Neural progenitor cell (in vitro differentiated cells): ENCODE measurements around the gene PSMD13. TPM values are rescaled to one million over a fixed set of nuclear protein-coding genes. Genes with fewer than 3 reads are reported as not detected.

Experiments used
- DNase-seq: peaks from one replicate; pipeline ENCODE4 v3.0.0-alpha.2; 2016; ENCODE audit warnings: low spot score
- H2AFZ ChIP-seq: fragments of 200-600 bp; sonication (generic); replicated peaks from 2 replicates; pipeline ENCODE4 v1.6.1; 2016; ENCODE audit warnings: antibody characterized with exemption
- H3F3A ChIP-seq: fragments of 200-600 bp; sonication (generic); 2 replicates; pipeline ENCODE4 v1.6.1; 2016; ENCODE audit warnings: antibody characterized with exemption, low read depth
- H3K27ac ChIP-seq: fragments of 200-600 bp; sonication (generic); 2 replicates; pipeline ENCODE4 v1.5.1; 2016; ENCODE audit warnings: mild to moderate bottlenecking
- H3K27me3 ChIP-seq: fragments of 200-600 bp; sonication (generic); 2 replicates; pipeline ENCODE4 v1.6.1; 2016; ENCODE audit warnings: mild to moderate bottlenecking, moderate library complexity
- H3K36me3 ChIP-seq: fragments of 200-600 bp; sonication (generic); 2 replicates; pipeline ENCODE4 v1.5.1; 2016
- H3K4me1 ChIP-seq: fragments of 200-600 bp; sonication (generic); 2 replicates; pipeline ENCODE4 v1.6.1; 2016; ENCODE audit warnings: mixed run types
- H3K4me2 ChIP-seq: fragments of 200-600 bp; sonication (generic); 2 replicates; pipeline ENCODE4 v1.6.1; 2016
- H3K4me3 ChIP-seq: fragments of 200-600 bp; sonication (generic); 2 replicates; pipeline ENCODE4 v1.5.1; 2016
- H3K79me2 ChIP-seq: fragments of 200-600 bp; sonication (generic); 2 replicates; pipeline ENCODE4 v1.6.1; 2016; ENCODE audit warnings: low read depth
- H3K9ac ChIP-seq: fragments of 200-600 bp; sonication (generic); 2 replicates; pipeline ENCODE4 v1.6.1; 2016
- H3K9me3 ChIP-seq: fragments of 200-600 bp; sonication (generic); 2 replicates; pipeline ENCODE4 v1.5.1; 2016; ENCODE audit warnings: low read depth
- H4K20me1 ChIP-seq: fragments of 200-600 bp; sonication (generic); 2 replicates; pipeline ENCODE4 v1.6.1; 2016; ENCODE audit warnings: low read depth
- H3K27ac Mint-ChIP-seq: 3 replicates; pipeline ENCODE4 v1.8.0; 2021; ENCODE audit warnings: mixed read lengths
- H3K27me3 Mint-ChIP-seq: 2 replicates; pipeline ENCODE4 v1.8.0; 2022; ENCODE audit warnings: low read depth, mild to moderate bottlenecking, inconsistent platforms, moderate library complexity, mixed read lengths; ENCODE audit not compliant: insufficient read depth
- H3K36me3 Mint-ChIP-seq: 3 replicates; pipeline ENCODE4 v1.8.0; 2021; ENCODE audit warnings: mixed read lengths
- H3K4me1 Mint-ChIP-seq: 3 replicates; pipeline ENCODE4 v1.8.0; 2021; ENCODE audit warnings: mixed read lengths
- H3K4me3 Mint-ChIP-seq: 3 replicates; pipeline ENCODE4 v1.8.0; 2021; ENCODE audit warnings: mild to moderate bottlenecking, moderate library complexity, mixed read lengths
- H3K9me3 Mint-ChIP-seq: 3 replicates; pipeline ENCODE4 v1.8.0; 2020; ENCODE audit warnings: mixed read lengths
- EZH2 ChIP-seq: fragments of 200-600 bp; sonication (generic); IDR thresholded peaks from 2 replicates; pipeline ENCODE4 v1.6.1; 2017; ENCODE audit warnings: antibody characterized with exemption, mild to moderate bottlenecking, moderate library complexity
- EZH2phosphoT487 ChIP-seq: fragments of 200-600 bp; sonication (generic); IDR thresholded peaks from 2 replicates; pipeline ENCODE4 v1.6.1; 2017; ENCODE audit warnings: antibody characterized with exemption
- total RNA-seq: library from RNA; depleted of rRNA; stranded (reverse); fragments of >200 nt; gene quantifications from 2 replicates; pipeline ENCODE4 v1.2.3, GENCODE V29; 2015; ENCODE audit warnings: low replicate concordance
- TF ChIP-seq, protein P1 (sequence below): fragments of 200-600 bp; sonication (generic); IDR thresholded peaks from 2 replicates; pipeline ENCODE4 v1.5.1; 2017; ENCODE audit warnings: antibody characterized with exemption, mild to moderate bottlenecking

The PSMD13 gene
- total RNA-seq, 1 donor from 2014 or later: 90.6 TPM

DNA sequence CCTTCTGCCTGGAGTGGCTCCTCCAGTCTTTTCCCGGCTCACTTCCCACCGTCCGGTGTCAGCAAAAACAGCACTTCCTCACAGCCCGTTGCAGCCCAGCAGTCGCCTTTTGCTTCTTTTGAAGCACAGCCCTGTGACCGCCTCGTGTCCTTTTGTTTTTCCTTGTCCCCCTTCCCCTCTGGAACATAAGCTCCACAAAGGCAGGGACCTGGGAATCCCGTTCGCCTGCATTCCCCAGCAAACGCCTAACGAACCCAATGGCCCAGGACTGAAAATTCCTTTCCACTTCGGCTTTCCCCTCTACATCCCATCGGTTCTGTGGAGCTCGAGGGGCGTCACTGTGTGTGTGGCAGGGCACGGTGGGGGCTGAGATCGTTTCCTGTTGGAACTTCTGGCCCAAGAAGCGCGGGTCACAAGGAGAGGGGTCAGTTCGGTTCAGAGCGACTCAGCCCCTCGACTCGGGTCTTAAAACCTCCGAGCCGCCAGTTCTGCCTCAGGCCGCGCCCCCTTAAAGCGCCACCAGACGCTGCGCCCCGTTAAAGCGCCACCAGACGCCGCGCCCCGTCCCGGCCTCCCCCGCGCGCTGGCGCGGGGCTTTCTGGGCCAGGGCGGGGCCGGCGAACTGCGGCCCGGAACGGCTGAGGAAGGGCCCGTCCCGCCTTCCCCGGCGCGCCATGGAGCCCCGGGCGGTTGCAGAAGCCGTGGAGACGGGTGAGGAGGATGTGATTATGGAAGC, 28.4 kb upstream of the PSMD13 start:
- peak overlapping the region; percentile 85 for H2AFZ ChIP-seq
- H4K20me1 ChIP-seq: peaks cover 20% of the 10 kb centered on the region
- H3K36me3 Mint-ChIP-seq: peaks cover 12% of the 10 kb centered on the region

DNA sequence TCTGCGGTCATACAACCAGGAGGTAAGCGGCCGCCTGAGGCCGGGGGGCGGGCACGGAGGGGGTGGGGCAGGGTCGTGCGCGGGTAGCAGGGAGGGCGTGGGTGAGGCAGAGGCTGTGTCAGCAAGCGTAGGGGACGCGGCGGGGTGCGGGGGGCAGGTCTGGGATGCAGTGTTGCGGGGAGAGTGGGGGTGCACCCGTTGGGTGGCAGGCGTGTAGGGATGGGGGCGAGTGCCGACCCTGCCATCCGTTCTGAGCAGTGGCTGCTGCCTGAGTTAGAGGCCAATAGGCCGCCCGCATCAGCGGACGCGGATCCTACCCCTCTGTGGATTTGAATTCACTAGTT, 27.9 kb upstream of the PSMD13 start:
- no peak overlapping the region for H3K27ac Mint-ChIP-seq
- H3F3A ChIP-seq: peaks cover 12% of the 10 kb centered on the region
- H3K9me3 Mint-ChIP-seq: no peaks in the 10 kb centered on the region
- H3K79me2 ChIP-seq: peaks cover 41% of the 10 kb centered on the region
- no peaks in the 10 kb centered on the region for H3K27me3 ChIP-seq
- peak overlapping the region; percentile 60 for H3K9ac ChIP-seq
- no peaks in the 10 kb centered on the region for H3K9me3 ChIP-seq
- H2AFZ ChIP-seq: peak overlapping the region; percentile 85
- H3K27me3 Mint-ChIP-seq: peaks cover 2% of the 10 kb centered on the region
- TF ChIP-seq, protein P1, sequence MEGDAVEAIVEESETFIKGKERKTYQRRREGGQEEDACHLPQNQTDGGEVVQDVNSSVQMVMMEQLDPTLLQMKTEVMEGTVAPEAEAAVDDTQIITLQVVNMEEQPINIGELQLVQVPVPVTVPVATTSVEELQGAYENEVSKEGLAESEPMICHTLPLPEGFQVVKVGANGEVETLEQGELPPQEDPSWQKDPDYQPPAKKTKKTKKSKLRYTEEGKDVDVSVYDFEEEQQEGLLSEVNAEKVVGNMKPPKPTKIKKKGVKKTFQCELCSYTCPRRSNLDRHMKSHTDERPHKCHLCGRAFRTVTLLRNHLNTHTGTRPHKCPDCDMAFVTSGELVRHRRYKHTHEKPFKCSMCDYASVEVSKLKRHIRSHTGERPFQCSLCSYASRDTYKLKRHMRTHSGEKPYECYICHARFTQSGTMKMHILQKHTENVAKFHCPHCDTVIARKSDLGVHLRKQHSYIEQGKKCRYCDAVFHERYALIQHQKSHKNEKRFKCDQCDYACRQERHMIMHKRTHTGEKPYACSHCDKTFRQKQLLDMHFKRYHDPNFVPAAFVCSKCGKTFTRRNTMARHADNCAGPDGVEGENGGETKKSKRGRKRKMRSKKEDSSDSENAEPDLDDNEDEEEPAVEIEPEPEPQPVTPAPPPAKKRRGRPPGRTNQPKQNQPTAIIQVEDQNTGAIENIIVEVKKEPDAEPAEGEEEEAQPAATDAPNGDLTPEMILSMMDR: no peak
- TF ChIP-seq EZH2phosphoT487 (no peak), EZH2 (no peak)
- H4K20me1 ChIP-seq: peaks cover 20% of the 10 kb centered on the region
- peak overlapping the region; percentile 98 for H3K4me3 ChIP-seq
- DNase-seq: no peak
- H3K4me2 ChIP-seq: peak overlapping the region; percentile 96
- H3K27ac ChIP-seq: no peak overlapping the region
- peaks cover 13% of the 10 kb centered on the region for H3K36me3 Mint-ChIP-seq
- peak overlapping the region; percentile 99 for H3K4me3 Mint-ChIP-seq
- peaks cover 11% of the 10 kb centered on the region for H3K4me1 ChIP-seq
- peaks cover 20% of the 10 kb centered on the region for H3K4me1 Mint-ChIP-seq
- H3K36me3 ChIP-seq: no peaks in the 10 kb centered on the region

More for the DNA sequence above, 28.4 kb upstream of the PSMD13 start:
- Histone ChIP-seq H3K9ac (peak overlapping the region; percentile 60), H3K4me1 (peaks cover 11% of the 10 kb centered on the region), H3K4me2 (peak overlapping the region; percentile 96), H3K27ac (peak overlapping the region; percentile 82), H3F3A (peaks cover 12% of the 10 kb centered on the region), H3K9me3 (no peaks in the 10 kb centered on the region), H3K79me2 (peaks cover 41% of the 10 kb centered on the region), H3K27me3 (no peaks in the 10 kb centered on the region), H3K36me3 (no peaks in the 10 kb centered on the region), H3K4me3 (peak overlapping the region; percentile 98)
- Mint-ChIP-seq H3K27me3 (peaks cover 2% of the 10 kb centered on the region), H3K4me1 (peaks cover 21% of the 10 kb centered on the region), H3K27ac (peak overlapping the region; percentile 94), H3K4me3 (peak overlapping the region; percentile 99), H3K9me3 (no peaks in the 10 kb centered on the region)
- peak; percentile 92 for DNase-seq
- TF ChIP-seq EZH2phosphoT487: no peak
- TF ChIP-seq, protein P1: no peak
- TF ChIP-seq EZH2: no peak

DNA sequence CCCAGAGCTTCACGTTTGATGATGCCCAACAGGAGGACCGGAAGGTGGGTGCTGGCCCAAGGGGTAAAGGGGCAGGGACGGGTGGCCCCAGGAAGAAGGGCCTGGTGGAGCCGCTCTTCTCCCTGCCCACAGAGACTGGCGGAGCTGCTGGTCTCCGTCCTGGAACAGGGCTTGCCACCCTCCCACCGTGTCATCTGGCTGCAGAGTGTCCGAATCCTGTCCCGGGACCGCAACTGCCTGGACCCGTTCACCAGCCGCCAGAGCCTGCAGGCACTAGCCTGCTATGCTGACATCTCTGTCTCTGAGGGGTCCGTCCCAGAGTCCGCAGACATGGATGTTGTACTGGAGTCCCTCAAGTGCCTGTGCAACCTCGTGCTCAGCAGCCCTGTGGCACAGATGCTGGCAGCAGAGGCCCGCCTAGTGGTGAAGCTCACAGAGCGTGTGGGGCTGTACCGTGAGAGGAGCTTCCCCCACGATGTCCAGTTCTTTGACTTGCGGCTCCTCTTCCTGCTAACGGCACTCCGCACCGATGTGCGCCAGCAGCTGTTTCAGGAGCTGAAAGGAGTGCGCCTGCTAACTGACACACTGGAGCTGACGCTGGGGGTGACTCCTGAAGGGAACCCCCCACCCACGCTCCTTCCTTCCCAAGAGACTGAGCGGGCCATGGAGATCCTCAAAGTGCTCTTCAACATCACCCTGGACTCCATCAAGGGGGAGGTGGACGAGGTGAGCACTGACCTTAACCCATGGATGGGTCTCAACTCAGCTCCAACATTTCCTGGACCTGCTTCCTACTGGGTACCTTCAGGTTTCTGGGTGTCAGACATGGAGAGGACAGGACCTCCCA, 27.3 kb upstream of the PSMD13 start:
- no peak overlapping the region for H3K27ac Mint-ChIP-seq
- peaks cover 19% of the 10 kb centered on the region for H3K4me1 Mint-ChIP-seq
- H3K27me3 ChIP-seq: no peaks in the 10 kb centered on the region
- H3F3A ChIP-seq: peaks cover 12% of the 10 kb centered on the region
- no peak for TF ChIP-seq EZH2
- no peak for TF ChIP-seq EZH2phosphoT487
- TF ChIP-seq, protein P1: no peak
- no peak for DNase-seq
- peaks cover 2% of the 10 kb centered on the region for H3K27me3 Mint-ChIP-seq
- no peak overlapping the region for H2AFZ ChIP-seq
- H3K9me3 ChIP-seq: no peaks in the 10 kb centered on the region
- H3K36me3 Mint-ChIP-seq: peaks cover 15% of the 10 kb centered on the region
- H4K20me1 ChIP-seq: peaks cover 20% of the 10 kb centered on the region
- no peaks in the 10 kb centered on the region for H3K36me3 ChIP-seq
- H3K9me3 Mint-ChIP-seq: no peaks in the 10 kb centered on the region
- peaks cover 11% of the 10 kb centered on the region for H3K4me1 ChIP-seq
- H3K4me2 ChIP-seq: peak overlapping the region; percentile 96
- peaks cover 41% of the 10 kb centered on the region for H3K79me2 ChIP-seq
- peak overlapping the region; percentile 60 for H3K9ac ChIP-seq
- H3K4me3 ChIP-seq: peak overlapping the region; percentile 98
- peak overlapping the region; percentile 99 for H3K4me3 Mint-ChIP-seq
- no peak overlapping the region for H3K27ac ChIP-seq
